Ascending aorta (tissue), 2 donors: ENCODE measurements around the gene LRRC8A. TPM values are rescaled to one million over a fixed set of nuclear protein-coding genes. Genes with fewer than 3 reads are reported as not detected.

Experiments
- DNase-seq, 2 donors: peaks; one replicate each; pipeline ENCODE4 v3.0.0-alpha.2; 2019; ENCODE audit warnings: low spot score in 2 of 2
- H3K27ac ChIP-seq, 2 donors: fragments of 200-600 bp; sonication (generic); one replicate each; pipeline ENCODE4 v1.5.1; 2016 to 2017; ENCODE audit warnings: mild to moderate bottlenecking in 1 of 2
- H3K27me3 ChIP-seq: fragments of 200-600 bp; sonication (generic); one replicate; pipeline ENCODE4 v1.5.1; 2017
- H3K36me3 ChIP-seq, 2 donors: fragments of 200-600 bp; sonication (generic); one replicate each; pipeline ENCODE4 v1.5.1; 2016
- H3K4me1 ChIP-seq, 2 donors: fragments of 200-600 bp; sonication (generic); one replicate each; pipeline ENCODE4 v1.5.1; 2016 to 2017; ENCODE audit warnings: mild to moderate bottlenecking in 1 of 2
- H3K4me3 ChIP-seq, 2 donors: fragments of 200-600 bp; sonication (generic); one replicate each; pipeline ENCODE4 v1.5.1; 2016 to 2017; ENCODE audit warnings: mild to moderate bottlenecking in 1 of 2
- H3K9me3 ChIP-seq, 2 donors: fragments of 200-600 bp; sonication (generic); one replicate each; pipeline ENCODE4 v1.5.1; 2016
- intact Hi-C: fragments of 100-400 bp; cut with DNase I; formaldehyde crosslinking; loops from one replicate; pipeline ENCODE4 v1.15.1; 2023
- total RNA-seq: library from RNA; depleted of rRNA; stranded (reverse); fragments of >200 nt; gene quantifications from one replicate; pipeline ENCODE4 v1.1.0, GENCODE V29; 2016
- TF ChIP-seq, protein P1 (sequence below), 3 experiments: fragments of 200-600 bp in 2 of 3; fragments of 450-650 bp in 1 of 3; sonication (generic) in 2 of 3; IDR thresholded peaks; one replicate each; pipeline ENCODE4 v1.5.1; 2016 to 2019; ENCODE audit warnings: antibody characterized with exemption in 3 of 3, mild to moderate bottlenecking in 1 of 3, moderate library complexity in 1 of 3

LRRC8A gene
- total RNA-seq, 1 donor from 2014 or later: 227 TPM

DNA sequence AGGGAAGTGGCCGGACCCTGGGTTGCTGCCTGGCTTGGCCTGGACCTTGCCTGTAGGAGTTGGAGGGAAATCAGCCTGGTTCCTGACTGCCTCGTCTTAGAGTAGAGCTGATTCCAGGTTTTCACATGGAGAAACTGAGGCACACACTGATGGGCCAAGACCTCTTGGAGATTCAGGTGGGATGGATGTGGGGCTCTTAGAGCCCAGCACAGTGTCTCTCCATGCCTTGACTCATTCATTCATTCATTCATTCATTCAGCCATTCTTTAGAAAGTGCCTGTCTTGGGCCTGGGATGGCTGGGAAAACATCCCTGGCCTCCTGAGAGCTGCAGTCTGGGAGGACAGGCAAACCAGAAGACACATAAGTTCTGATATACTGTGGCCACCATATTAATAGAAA, 2.2 kb downstream of the LRRC8A start:
- Histone ChIP-seq H3K27ac (peak overlapping the region; percentile 96 to 98), H3K27me3 (no peaks in the 10 kb centered on the region), H3K36me3 (peaks cover 24 to 41% of the 10 kb centered on the region in 2 donors), H3K9me3 (no peaks in the 10 kb centered on the region), H3K4me3 (peak overlapping the region; percentile 89 to 90), H3K4me1 (peaks cover 27 to 55% of the 10 kb centered on the region in 2 donors)
- intact Hi-C loops: no loop called here
- TF ChIP-seq, protein P1, sequence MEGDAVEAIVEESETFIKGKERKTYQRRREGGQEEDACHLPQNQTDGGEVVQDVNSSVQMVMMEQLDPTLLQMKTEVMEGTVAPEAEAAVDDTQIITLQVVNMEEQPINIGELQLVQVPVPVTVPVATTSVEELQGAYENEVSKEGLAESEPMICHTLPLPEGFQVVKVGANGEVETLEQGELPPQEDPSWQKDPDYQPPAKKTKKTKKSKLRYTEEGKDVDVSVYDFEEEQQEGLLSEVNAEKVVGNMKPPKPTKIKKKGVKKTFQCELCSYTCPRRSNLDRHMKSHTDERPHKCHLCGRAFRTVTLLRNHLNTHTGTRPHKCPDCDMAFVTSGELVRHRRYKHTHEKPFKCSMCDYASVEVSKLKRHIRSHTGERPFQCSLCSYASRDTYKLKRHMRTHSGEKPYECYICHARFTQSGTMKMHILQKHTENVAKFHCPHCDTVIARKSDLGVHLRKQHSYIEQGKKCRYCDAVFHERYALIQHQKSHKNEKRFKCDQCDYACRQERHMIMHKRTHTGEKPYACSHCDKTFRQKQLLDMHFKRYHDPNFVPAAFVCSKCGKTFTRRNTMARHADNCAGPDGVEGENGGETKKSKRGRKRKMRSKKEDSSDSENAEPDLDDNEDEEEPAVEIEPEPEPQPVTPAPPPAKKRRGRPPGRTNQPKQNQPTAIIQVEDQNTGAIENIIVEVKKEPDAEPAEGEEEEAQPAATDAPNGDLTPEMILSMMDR (IDR thresholded peaks at IDR 0.05): no peak
- no peak for DNase-seq

DNA sequence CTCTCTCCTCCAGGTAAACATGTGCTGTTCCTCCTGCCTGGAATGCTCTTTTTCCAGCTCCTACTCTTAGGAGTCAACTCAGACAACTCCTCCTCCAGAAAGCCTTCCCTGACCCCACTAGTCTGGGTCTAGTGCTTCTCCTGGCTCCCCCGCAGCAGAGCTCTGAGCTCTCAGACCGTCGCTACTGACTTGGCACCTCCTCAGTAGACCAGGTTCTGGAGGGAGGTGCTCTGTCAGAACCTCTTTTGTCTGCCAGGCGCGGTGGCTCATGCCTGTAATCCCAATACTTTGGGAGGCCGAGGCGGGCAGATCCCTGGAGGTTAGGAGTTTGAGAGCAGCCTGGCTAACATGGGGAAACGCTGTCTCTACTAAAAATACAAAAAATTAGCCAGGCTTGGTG, 3.4 kb downstream of the LRRC8A start:
- peak overlapping the region; percentile 96 to 98 for H3K27ac ChIP-seq
- peaks cover 28 to 52% of the 10 kb centered on the region in 2 donors for H3K36me3 ChIP-seq
- no peaks in the 10 kb centered on the region for H3K27me3 ChIP-seq
- DNase-seq: no peak
- peaks cover 27 to 56% of the 10 kb centered on the region in 2 donors for H3K4me1 ChIP-seq
- TF ChIP-seq, protein P1 (IDR thresholded peaks at IDR 0.05): no peak
- intact Hi-C loops: no loop called here
- H3K4me3 ChIP-seq: peak overlapping the region in 1 of 2 donors; percentile 90
- no peaks in the 10 kb centered on the region for H3K9me3 ChIP-seq

DNA sequence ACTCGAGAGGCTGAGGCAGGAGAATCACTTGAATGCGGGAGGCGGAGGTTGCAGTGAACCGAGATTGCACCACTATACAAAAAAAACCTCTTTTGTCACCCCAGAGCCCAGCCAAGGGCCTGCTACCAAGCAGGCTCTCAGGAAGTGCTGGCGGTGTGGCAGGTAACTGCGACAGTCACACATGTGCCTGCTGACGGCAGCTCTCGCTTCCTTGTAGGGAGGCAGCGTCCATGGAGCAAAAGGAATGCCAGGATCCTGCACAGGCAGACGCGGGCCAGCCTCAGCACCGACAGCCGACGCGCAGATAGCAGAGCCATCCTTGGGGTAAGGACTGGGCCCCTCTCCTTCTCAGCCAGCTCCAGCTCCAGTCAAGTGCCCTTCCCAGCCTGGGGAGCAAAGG, 3.9 kb downstream of the LRRC8A start:
- Histone ChIP-seq H3K27ac (peak overlapping the region; percentile 96 to 98), H3K4me1 (peaks cover 27 to 57% of the 10 kb centered on the region in 2 donors)
- intact Hi-C loops: no loop called here

DNA sequence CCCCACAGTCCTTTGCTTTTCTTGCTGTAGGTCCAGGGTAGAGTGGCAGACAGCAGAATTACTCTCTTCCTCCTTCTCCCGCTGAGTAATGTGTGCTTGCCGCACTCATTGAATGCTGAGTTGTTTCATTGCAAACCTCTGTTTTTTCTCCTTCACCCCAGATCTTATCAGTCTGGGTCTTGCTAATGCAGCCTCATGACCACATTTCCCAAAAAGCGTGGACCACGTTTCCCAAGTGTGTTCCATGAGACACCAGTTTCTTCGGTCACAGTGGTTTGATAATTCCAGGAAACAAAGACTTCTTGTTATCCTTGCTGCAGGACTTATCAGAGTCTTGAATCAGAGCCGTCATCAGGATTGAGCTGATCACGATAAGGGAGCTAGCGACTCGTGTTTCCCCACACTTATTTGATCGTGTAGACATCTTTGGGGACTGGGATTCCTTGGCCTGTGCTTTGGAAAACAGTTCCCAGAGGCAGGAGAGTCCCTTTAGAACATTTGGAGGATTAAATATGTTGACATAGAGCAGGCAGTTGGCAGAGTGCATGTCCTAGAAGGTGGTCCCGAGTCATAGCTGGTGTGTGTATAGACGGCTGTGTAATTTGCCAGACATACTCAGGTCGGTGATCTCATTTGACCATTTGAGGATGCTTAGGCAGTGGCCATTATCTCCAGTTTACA, 4.4 kb downstream of the LRRC8A start:
- peaks cover 28 to 55% of the 10 kb centered on the region in 2 donors for H3K36me3 ChIP-seq
- H3K4me1 ChIP-seq: peaks cover 27 to 61% of the 10 kb centered on the region in 2 donors
- H3K27ac ChIP-seq: peak overlapping the region; percentile 96 to 98
- H3K4me3 ChIP-seq: peak overlapping the region in 1 of 2 donors; percentile 90
- H3K9me3 ChIP-seq: no peaks in the 10 kb centered on the region
- DNase-seq: no peak
- H3K27me3 ChIP-seq: no peaks in the 10 kb centered on the region
- TF ChIP-seq, protein P1 (IDR thresholded peaks at IDR 0.05): no peak
- intact Hi-C loops: no loop called here

More for the DNA sequence above, 3.9 kb downstream of the LRRC8A start:
- Histone ChIP-seq H3K36me3 (peaks cover 28 to 55% of the 10 kb centered on the region in 2 donors), H3K9me3 (no peaks in the 10 kb centered on the region), H3K4me3 (peak overlapping the region in 1 of 2 donors; percentile 90), H3K27me3 (no peaks in the 10 kb centered on the region)
- TF ChIP-seq, protein P1 (IDR thresholded peaks at IDR 0.05): no peak
- no peak for DNase-seq

DNA sequence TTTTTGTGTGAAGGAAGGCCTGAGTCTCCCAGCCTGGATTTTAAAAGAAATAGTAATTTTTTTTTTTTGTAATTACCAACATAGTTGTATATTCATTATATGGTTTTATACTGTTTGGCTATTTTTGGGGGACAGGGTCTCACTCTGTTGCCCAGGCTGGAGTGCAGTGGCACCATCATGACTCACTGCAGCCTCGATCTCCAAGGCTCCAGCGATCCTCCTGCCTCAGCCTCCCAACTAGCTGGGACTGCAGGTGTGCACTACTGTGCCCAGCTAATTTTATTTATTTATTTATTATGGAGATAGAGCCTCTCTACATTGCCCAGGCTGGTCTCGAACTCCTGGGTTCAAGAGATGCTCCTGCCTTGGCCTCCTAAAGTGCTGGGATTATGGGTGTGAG, 5.1 kb downstream of the LRRC8A start:
- H3K27ac ChIP-seq: peak overlapping the region; percentile 96 to 98

More for the DNA sequence above, 5.1 kb downstream of the LRRC8A start:
- Histone ChIP-seq H3K4me3 (no peak overlapping the region), H3K9me3 (no peaks in the 10 kb centered on the region), H3K27me3 (no peaks in the 10 kb centered on the region), H3K36me3 (peaks cover 28 to 55% of the 10 kb centered on the region in 2 donors), H3K4me1 (peaks cover 34 to 68% of the 10 kb centered on the region in 2 donors)
- no peak for DNase-seq
- intact Hi-C loops: no loop called here
- TF ChIP-seq, protein P1 (IDR thresholded peaks at IDR 0.05): no peak
